ENCODE measurements around the gene EXD3.

DNA sequence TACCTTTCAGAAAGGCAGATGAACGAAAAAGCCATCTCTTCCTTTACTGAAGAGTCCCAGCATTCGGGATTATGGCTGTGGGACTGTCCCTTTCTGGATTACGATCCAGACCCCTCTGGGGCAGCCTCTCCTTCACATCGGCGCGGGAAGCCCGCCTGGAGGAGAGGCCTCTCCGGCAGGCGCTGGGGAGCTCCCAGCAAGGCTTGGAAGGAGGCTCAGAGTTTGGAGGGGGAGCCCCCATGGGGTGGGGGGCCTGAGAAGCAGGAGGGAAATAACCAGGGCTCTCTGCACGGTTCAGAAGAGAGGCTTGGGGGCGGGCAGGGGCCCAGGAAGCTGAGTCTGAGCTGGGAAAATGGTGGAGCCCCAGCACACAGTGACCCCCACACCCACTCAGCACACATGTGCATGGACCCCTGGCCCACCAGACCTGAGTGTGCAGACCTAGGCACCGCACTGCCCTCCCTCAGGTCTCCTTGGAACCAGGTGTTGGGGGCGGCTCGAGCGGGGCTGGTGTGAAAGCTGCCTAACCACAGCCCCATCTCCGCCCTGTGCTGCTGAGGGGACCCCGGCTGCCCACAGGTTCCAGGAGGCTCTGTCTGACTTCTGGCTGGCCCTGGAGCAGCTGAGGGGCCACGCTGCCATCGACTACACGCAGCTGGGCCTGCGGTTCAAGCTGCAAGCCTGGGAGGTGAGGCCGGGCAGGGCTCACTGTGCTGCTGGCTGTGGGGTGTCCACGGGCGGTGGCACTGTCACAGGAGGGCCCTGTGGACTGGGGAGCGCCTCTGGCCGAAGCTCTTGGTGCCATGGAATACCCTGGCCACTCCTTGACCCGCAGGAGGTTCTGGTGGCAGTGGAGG is 4.7 kb upstream of the EXD3 start:
- TF ChIP-seq, protein P1, sequence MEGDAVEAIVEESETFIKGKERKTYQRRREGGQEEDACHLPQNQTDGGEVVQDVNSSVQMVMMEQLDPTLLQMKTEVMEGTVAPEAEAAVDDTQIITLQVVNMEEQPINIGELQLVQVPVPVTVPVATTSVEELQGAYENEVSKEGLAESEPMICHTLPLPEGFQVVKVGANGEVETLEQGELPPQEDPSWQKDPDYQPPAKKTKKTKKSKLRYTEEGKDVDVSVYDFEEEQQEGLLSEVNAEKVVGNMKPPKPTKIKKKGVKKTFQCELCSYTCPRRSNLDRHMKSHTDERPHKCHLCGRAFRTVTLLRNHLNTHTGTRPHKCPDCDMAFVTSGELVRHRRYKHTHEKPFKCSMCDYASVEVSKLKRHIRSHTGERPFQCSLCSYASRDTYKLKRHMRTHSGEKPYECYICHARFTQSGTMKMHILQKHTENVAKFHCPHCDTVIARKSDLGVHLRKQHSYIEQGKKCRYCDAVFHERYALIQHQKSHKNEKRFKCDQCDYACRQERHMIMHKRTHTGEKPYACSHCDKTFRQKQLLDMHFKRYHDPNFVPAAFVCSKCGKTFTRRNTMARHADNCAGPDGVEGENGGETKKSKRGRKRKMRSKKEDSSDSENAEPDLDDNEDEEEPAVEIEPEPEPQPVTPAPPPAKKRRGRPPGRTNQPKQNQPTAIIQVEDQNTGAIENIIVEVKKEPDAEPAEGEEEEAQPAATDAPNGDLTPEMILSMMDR (IDR thresholded peaks at IDR 0.05): no peak
- TF ChIP-seq POLR2AphosphoS5 (IDR thresholded peaks at IDR 0.05): no peak
- no peak for TF ChIP-seq POLR2A (IDR thresholded peaks at IDR 0.05)

Measured in breast epithelium (tissue), 3 donors.